Thoracic aorta (tissue), 2 donors: ENCODE results near the gene SPATA13. TPM values are rescaled to one million over a fixed set of nuclear protein-coding genes. Genes with fewer than 3 reads are reported as not detected.

Experiments
- ATAC-seq: fragments of 150-250 bp; one replicate; pipeline ENCODE4 v1.8.0; 2017; ENCODE audit warnings: low read depth; ENCODE audit not compliant: insufficient number of reproducible peaks, low FRiP score
- DNase-seq: peaks from one replicate; pipeline ENCODE4 v3.0.0-alpha.2; 2020; ENCODE audit warnings: low spot score
- H3K27ac ChIP-seq, 2 donors: fragments of 200-600 bp; sonication (generic); 1 replicate in 1 of 2; 2 replicates in 1 of 2; pipeline ENCODE4 v1.5.1; 2016; ENCODE audit warnings: mild to moderate bottlenecking in 2 of 2, moderate library complexity in 2 of 2
- H3K27me3 ChIP-seq: fragments of 200-600 bp; sonication (generic); replicated peaks from 2 replicates; pipeline ENCODE4 v1.6.0; 2016; ENCODE audit warnings: mild to moderate bottlenecking; ENCODE audit not compliant: insufficient read depth
- H3K36me3 ChIP-seq: fragments of 200-600 bp; sonication (generic); one replicate; pipeline ENCODE4 v1.5.1; 2016
- H3K4me1 ChIP-seq, 2 donors: fragments of 200-600 bp; sonication (generic); 1 replicate in 1 of 2; 2 replicates in 1 of 2; pipeline versions ENCODE4 v1.5.1 to v1.6.0; 2016; ENCODE audit warnings: low read depth in 2 of 2, mild to moderate bottlenecking in 1 of 2; ENCODE audit not compliant: control insufficient read depth in 1 of 2
- H3K4me3 ChIP-seq: fragments of 200-600 bp; sonication (generic); 2 replicates; pipeline ENCODE4 v1.5.1; 2016; ENCODE audit warnings: mild to moderate bottlenecking
- H3K9me3 ChIP-seq: fragments of 200-600 bp; sonication (generic); 2 replicates; pipeline ENCODE4 v1.5.1; 2016
- CTCF ChIP-seq: fragments of 200-600 bp; sonication (generic); IDR thresholded peaks from one replicate; pipeline ENCODE4 v1.5.1; 2019; ENCODE audit warnings: antibody characterized with exemption
- total RNA-seq, 2 donors: library from RNA; depleted of rRNA; stranded (reverse); fragments of >200 nt; gene quantifications; one replicate each; pipeline versions ENCODE4 v1.1.0 to v1.2.3, GENCODE V29; 2016

The SPATA13 gene
- total RNA-seq, 2 donors from 2014 or later: 14.5 to 33.4 TPM

GRCh38 chr13:24185591-24186232, 25.2 kb downstream of the SPATA13 start:
- Histone ChIP-seq H3K9me3 (no peaks in the 10 kb centered on the region), H3K4me3 (no peak overlapping the region), H3K27me3 (no peaks in the 10 kb centered on the region), H3K27ac (no peak overlapping the region), H3K4me1 (no peaks in the 10 kb centered on the region), H3K36me3 (no peaks in the 10 kb centered on the region)
- no peak for TF ChIP-seq CTCF
- ATAC-seq (no peak), DNase-seq (no peak)

GRCh38 chr13:24187185-24187584, 26.7 kb downstream of the SPATA13 start:
- Histone ChIP-seq H3K9me3 (no peaks in the 10 kb centered on the region), H3K4me1 (no peaks in the 10 kb centered on the region), H3K27ac (no peak overlapping the region), H3K27me3 (no peaks in the 10 kb centered on the region), H3K4me3 (no peak overlapping the region), H3K36me3 (no peaks in the 10 kb centered on the region)
- ATAC-seq (no peak), DNase-seq (no peak)
- no peak for TF ChIP-seq CTCF

- H3K27me3 ChIP-seq: no peaks in the 10 kb centered on the region
- no peaks in the 10 kb centered on the region for H3K4me1 ChIP-seq
- DNase-seq (no peak), ATAC-seq (no peak)
- TF ChIP-seq CTCF: no peak
- H3K27ac ChIP-seq: no peak overlapping the region
- H3K36me3 ChIP-seq: no peaks in the 10 kb centered on the region
- no peak overlapping the region for H3K4me3 ChIP-seq
- H3K9me3 ChIP-seq: no peaks in the 10 kb centered on the region
Observed at GRCh38 chr13:24192057-24192810, 31.7 kb downstream of the SPATA13 start.

- Histone ChIP-seq H3K9me3 (no peaks in the 10 kb centered on the region), H3K4me3 (no peak overlapping the region), H3K36me3 (no peaks in the 10 kb centered on the region), H3K27me3 (no peaks in the 10 kb centered on the region), H3K27ac (no peak overlapping the region), H3K4me1 (no peaks in the 10 kb centered on the region)
- TF ChIP-seq CTCF: no peak
- ATAC-seq: no peak
- DNase-seq: no peak
Observed at GRCh38 chr13:24192811-24193162, 32.3 kb downstream of the SPATA13 start.

GRCh38 chr13:24194447-24194846, 33.9 kb downstream of the SPATA13 start:
- Histone ChIP-seq H3K9me3 (no peaks in the 10 kb centered on the region), H3K27ac (no peak overlapping the region), H3K27me3 (no peaks in the 10 kb centered on the region), H3K4me1 (no peaks in the 10 kb centered on the region), H3K4me3 (no peak overlapping the region), H3K36me3 (no peaks in the 10 kb centered on the region)
- no peak for DNase-seq
- TF ChIP-seq CTCF: no peak
- no peak for ATAC-seq
